Activated B cell treated with CpG ODN at 0.5 μM for 24 hours (primary cell): ENCODE results near the gene FAN1. TPM values are rescaled to one million over a fixed set of nuclear protein-coding genes. Genes with fewer than 3 reads are reported as not detected.

ENCODE experiments used
- ATAC-seq: fragments of 200-7000 bp; cut with Tn5 transposase; one replicate; pipeline ENCODE4 v1.10.0; 2021; ENCODE audit warnings: low read depth, mild to moderate bottlenecking, moderate library complexity
- CTCF ChIA-PET: fragments of 350-600 bp; sonication (Branson Sonifier 250); formaldehyde crosslinking; loops from one replicate; lab custom pipeline; 2021; ENCODE audit warnings: antibody characterized with exemption; lab: Charles Lee
- POLR2A ChIA-PET: fragments of 350-600 bp; sonication (Branson Sonifier 250); formaldehyde crosslinking; loops from one replicate; lab custom pipeline; 2021; ENCODE audit warnings: antibody characterized with exemption; lab: Charles Lee
- DNase-seq: peaks from one replicate; pipeline ENCODE4 v3.0.0; 2022
- H3K27ac Mint-ChIP-seq: one replicate; pipeline ENCODE4 v1.8.0; 2020; ENCODE audit warnings: mixed read lengths
- H3K27me3 Mint-ChIP-seq: one replicate; pipeline ENCODE4 v1.8.0; 2021; ENCODE audit warnings: mixed read lengths
- H3K36me3 Mint-ChIP-seq: one replicate; pipeline ENCODE4 v1.8.0; 2021; ENCODE audit warnings: low read depth, mixed read lengths
- H3K4me1 Mint-ChIP-seq: one replicate; pipeline ENCODE4 v1.8.0; 2021; ENCODE audit warnings: mixed read lengths
- H3K4me3 Mint-ChIP-seq: one replicate; pipeline ENCODE4 v1.8.0; 2020; ENCODE audit warnings: mild to moderate bottlenecking, mixed read lengths
- H3K9me3 Mint-ChIP-seq: one replicate; pipeline ENCODE4 v1.8.0; 2020; ENCODE audit warnings: mixed read lengths
- intact Hi-C: fragments of 100-400 bp; cut with micrococcal nuclease; formaldehyde crosslinking; loops from one replicate; pipeline ENCODE4 v1.15.1; 2024
- total RNA-seq: library from RNA; stranded (reverse); gene quantifications from 2 replicates; pipeline ENCODE4 v1.2.3, GENCODE V29; 2022
- TF ChIP-seq, protein P1 (sequence below): fragments of 200-600 bp; IDR thresholded peaks from one replicate; pipeline ENCODE4 v1.8.0; 2022; ENCODE audit warnings: antibody characterized with exemption, mild to moderate bottlenecking

FAN1 gene
- total RNA-seq: 16.2 and 20.8 TPM in 2 replicates

- ChIA-PET CTCF (interaction anchor here (0.6 to 2.1 kb wide), 3 partner anchors 44 to 226 kb away, joined by 3 to 15 read pairs (median 3); no protein-coding TSS in a partner anchor), POLR2A (interaction anchor here (0.9 to 2.0 kb wide), 2 partner anchors 225 to 325 kb away, joined by 5 to 7 read pairs; no protein-coding TSS in a partner anchor)
- TF ChIP-seq, protein P1, sequence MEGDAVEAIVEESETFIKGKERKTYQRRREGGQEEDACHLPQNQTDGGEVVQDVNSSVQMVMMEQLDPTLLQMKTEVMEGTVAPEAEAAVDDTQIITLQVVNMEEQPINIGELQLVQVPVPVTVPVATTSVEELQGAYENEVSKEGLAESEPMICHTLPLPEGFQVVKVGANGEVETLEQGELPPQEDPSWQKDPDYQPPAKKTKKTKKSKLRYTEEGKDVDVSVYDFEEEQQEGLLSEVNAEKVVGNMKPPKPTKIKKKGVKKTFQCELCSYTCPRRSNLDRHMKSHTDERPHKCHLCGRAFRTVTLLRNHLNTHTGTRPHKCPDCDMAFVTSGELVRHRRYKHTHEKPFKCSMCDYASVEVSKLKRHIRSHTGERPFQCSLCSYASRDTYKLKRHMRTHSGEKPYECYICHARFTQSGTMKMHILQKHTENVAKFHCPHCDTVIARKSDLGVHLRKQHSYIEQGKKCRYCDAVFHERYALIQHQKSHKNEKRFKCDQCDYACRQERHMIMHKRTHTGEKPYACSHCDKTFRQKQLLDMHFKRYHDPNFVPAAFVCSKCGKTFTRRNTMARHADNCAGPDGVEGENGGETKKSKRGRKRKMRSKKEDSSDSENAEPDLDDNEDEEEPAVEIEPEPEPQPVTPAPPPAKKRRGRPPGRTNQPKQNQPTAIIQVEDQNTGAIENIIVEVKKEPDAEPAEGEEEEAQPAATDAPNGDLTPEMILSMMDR: no peak
- DNase-seq: peak; percentile 69
- peak; percentile 86 for ATAC-seq
- H3K27ac Mint-ChIP-seq: peak within 1 kb of the TSS; percentile 82
- intact Hi-C loops: loop anchor here (2.0 to 10.0 kb wide), 3 partner anchors 89 to 581 kb away; partner anchors contain the start of gene MTMR10
- peak within 1 kb of the TSS; percentile 98 for H3K4me3 Mint-ChIP-seq
- no peaks in the 10 kb centered on the region for H3K9me3 Mint-ChIP-seq
- H3K27me3 Mint-ChIP-seq: no peaks in the 10 kb centered on the region
- peaks cover 19% of the 10 kb centered on the region for H3K36me3 Mint-ChIP-seq
- H3K4me1 Mint-ChIP-seq: peaks cover 31% of the 10 kb centered on the region
Observed at GRCh38 chr15:30903497-30904187, at the start of gene FAN1. Gene FAN1 (plus strand): TSS chr15:30903915. CDS start chr15:30904664, 749 bp downstream.

DNA sequence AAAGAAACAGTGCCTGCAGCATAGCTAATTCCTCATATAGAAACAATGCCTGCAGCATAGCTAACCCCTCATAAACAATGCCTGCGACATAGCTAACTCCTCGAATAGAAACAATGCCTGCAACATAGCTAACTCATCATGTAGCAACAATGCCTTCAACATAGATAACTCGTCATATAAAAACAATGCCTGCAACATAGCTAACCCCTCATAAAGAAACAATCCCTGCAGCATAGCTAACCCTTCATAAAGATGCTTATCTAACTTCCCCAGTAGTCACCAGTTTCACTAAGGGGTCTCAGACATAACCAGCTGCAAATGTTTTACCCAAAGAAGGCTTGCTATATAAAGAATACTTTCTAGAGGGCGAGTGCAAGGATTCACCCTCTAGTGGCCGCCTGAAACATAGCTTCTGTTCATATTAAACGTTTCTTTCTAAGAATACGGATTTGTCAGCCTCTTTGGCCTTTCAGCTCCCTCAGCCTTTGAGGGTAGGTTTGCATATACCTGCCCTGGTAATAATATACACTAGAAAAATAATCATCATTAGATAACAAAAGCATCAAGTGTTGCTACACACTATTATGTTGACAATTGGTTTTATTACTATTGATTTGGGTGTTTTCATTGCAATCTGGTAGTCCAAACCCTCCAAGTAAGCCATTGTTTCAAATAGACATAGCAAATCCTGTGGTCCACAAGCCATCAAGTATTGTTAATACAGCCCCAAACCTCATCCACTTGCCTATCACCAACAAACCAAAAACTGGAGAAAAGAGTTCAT is 44.4 kb upstream of the FAN1 start:
- H3K27me3 Mint-ChIP-seq: no peaks in the 10 kb centered on the region
- no peak overlapping the region for H3K4me3 Mint-ChIP-seq
- no peak overlapping the region for H3K27ac Mint-ChIP-seq
- intact Hi-C loops: loop anchor here (1.0 to 2.0 kb wide), 2 partner anchors 198 to 270 kb away; no protein-coding TSS in a partner anchor
- H3K9me3 Mint-ChIP-seq: peaks cover 2% of the 10 kb centered on the region
- ChIA-PET POLR2A (no interaction called here), CTCF (interaction anchor here (0.9 to 1.7 kb wide), 10 partner anchors 10 to 270 kb away, joined by 3 to 10 read pairs (median 6); partner anchors contain the start of gene FAN1)
- DNase-seq (no peak), ATAC-seq (peak; percentile 47)
- TF ChIP-seq, protein P1: peak; percentile 70
- H3K4me1 Mint-ChIP-seq: no peaks in the 10 kb centered on the region
- H3K36me3 Mint-ChIP-seq: no peaks in the 10 kb centered on the region

DNA sequence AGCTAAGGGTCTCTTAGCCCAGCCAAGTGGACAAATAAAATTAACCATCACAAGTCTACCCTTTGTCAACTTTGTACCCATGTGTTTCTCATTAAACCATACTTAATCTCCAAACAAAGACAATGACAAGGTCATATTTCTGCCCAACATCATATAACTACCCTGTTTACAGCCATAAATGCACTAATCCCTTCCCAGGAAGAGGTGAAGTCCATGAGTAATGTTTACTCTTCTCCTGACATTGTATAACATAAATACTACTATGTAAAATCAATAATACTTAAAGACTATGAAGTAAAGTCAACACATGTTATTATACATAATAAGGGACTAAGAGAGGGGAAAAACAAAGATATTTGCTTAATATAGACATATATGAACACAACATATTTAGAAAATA is 38.5 kb upstream of the FAN1 start:
- Mint-ChIP-seq H3K27me3 (no peaks in the 10 kb centered on the region), H3K27ac (no peak overlapping the region), H3K4me1 (no peaks in the 10 kb centered on the region), H3K9me3 (no peaks in the 10 kb centered on the region), H3K36me3 (no peaks in the 10 kb centered on the region), H3K4me3 (no peak overlapping the region)
- POLR2A ChIA-PET: no interaction called here
- DNase-seq (no peak), ATAC-seq (no peak)
- TF ChIP-seq, protein P1: no peak
- CTCF ChIA-PET: no interaction called here
- intact Hi-C loops: no loop called here

GRCh38 chr15:30870681-30871080 is 33.0 kb upstream of the FAN1 start:
- Mint-ChIP-seq H3K9me3 (peaks cover 3% of the 10 kb centered on the region), H3K4me1 (no peaks in the 10 kb centered on the region), H3K27ac (no peak overlapping the region), H3K27me3 (no peaks in the 10 kb centered on the region), H3K4me3 (no peak overlapping the region), H3K36me3 (no peaks in the 10 kb centered on the region)
- intact Hi-C loops: no loop called here
- CTCF ChIA-PET: no interaction called here
- TF ChIP-seq, protein P1: no peak
- no peak for ATAC-seq
- DNase-seq: no peak
- POLR2A ChIA-PET: no interaction called here

- TF ChIP-seq, protein P1: no peak
Observed at GRCh38 chr15:30872341-30872748, 31.4 kb upstream of the FAN1 start.

More at GRCh38 chr15:30872341-30872748, 31.4 kb upstream of the FAN1 start:
- peaks cover 4% of the 10 kb centered on the region for H3K9me3 Mint-ChIP-seq
- ChIA-PET POLR2A (no interaction called here), CTCF (no interaction called here)
- H3K27ac Mint-ChIP-seq: no peak overlapping the region
- ATAC-seq (no peak), DNase-seq (no peak)
- no peaks in the 10 kb centered on the region for H3K36me3 Mint-ChIP-seq
- no peaks in the 10 kb centered on the region for H3K4me1 Mint-ChIP-seq
- H3K4me3 Mint-ChIP-seq: no peak overlapping the region
- no peaks in the 10 kb centered on the region for H3K27me3 Mint-ChIP-seq
- intact Hi-C loops: no loop called here
